HL-60/S4 treated with retinoic acid at 250 ng/mL for 4 days and 3 days (cell line): ENCODE results near the gene MINDY4.

Experiments used
- in situ Hi-C: fragments of 300-500 bp; cut with MboI; formaldehyde crosslinking; loops from 2 replicates; pipeline ENCODE4 v1.7.0; 2022; ENCODE audit warnings: low sequenced_read_pairs

MINDY4 gene

DNA sequence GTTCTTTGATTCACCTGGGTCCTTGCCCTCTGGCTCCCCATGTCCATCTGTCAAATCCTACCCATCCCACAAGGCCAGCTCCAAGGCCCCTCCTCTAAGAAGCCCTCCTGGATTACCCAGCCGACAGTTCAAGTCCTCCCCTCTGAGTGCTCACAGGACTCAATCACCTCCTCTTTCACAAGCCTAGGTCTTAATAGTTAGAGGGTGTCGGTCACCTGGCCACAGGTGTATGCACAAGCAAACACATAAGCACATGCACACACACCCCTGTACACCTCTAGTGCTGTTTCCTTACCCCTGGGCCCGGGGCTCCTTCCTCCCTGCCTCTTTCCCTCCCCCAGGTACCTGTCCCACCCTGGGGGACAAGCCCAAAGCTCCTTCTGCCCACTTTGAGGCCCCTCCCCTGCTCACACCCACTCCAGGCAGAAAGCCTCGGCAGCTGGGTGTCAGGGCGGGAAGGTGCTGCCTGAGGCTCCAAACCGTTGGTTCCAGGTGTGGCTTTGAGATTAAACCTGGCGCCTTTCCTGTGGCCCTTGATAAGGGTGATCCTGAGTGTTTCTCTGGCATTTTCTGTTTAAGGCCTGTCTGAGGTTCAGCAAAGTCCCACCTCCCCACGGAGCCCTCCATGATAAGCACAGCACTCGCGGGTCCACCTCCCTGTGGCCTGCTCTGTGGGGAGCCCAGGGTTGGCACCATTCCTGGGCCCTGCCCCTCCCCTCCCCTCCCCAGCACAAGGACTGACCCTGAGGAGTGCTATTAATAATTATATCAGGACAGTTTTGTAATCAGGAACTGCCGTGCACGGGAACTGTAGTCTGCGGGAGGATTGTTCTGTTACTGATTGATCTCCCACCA is 125.8 kb downstream of the MINDY4 start:
- in situ Hi-C loops, result no loop called here

DNA sequence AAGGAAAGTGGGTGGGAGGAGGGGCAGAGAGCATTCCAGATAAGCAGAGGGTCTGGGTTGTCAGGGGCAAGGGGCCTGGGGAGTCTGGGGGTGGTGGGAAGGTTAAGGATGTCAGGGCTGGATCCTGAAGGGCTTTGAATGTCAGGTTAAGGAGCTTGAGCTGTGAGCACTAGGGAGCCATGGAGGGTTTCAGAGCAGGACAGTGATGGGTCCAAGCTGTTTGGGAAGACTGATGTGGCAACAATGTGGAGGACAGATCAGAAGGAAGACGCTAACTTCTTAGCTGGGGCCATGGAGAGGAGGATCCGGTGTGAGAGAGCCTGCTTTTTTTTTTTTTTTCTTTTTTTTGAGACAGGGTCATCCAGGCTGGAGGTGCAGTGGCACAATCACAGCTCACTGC is 126.6 kb downstream of the MINDY4 start:
- in situ Hi-C loops, result no loop called here

DNA sequence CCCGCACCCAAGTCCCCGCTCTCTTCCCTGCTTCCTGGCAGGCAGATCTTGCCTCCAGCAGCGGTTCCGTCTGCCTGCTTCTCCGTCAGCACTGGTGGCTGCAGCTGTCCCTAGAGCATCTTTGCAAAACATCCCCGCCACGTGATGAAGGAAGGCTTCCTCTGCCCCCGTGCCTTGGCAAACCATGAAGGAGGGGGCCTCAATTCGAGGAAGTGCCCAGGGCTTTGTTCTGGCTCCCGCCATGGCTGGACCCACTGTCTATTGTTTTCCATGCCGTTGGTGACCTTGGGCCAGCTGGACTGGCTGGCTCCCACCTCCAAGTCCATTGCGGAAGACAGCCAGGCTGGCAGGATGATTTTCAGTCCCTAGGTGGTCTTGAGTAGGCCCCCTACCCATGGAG is 127.2 kb downstream of the MINDY4 start:
- in situ Hi-C loops, result no loop called here

DNA sequence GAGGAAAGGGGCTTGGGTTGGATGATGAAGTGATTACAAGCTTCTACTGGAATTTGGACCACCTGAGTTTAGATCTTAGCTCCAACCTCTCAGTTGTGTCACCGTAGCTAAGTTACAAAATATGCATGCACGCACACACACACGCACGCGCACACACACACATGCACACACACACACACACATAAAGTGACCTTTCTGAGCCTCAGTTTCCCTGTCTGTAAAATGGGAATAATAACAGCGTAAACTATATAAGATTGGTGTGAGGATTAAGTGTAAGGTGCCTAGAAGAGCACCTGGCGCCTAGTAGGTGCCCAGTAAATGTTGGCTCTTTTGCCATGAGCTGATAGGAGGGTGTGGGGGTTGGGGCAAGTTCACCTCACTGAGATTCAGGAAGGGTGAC is 127.8 kb downstream of the MINDY4 start:
- in situ Hi-C loops, result no loop called here

DNA sequence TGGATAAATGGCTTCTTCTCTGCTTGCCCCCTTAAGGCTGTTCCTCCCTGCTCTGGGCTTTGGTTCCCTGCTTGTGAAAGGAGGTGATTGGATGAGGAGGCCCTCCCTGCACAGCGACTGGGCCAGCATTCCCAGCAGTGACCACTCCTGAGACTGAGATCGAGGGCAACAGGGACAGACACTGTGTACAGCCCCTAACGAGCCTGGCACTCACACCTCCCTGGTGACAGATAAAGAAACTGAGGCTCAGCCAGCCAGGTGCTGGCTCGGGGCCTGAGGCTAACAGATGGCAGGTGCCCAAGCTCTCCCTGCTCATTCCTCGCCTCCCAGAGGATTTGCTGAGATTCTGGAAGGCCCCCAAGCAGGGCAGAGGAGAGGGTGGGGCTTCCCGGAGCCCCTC is 128.4 kb downstream of the MINDY4 start:
- in situ Hi-C loops, result no loop called here

DNA sequence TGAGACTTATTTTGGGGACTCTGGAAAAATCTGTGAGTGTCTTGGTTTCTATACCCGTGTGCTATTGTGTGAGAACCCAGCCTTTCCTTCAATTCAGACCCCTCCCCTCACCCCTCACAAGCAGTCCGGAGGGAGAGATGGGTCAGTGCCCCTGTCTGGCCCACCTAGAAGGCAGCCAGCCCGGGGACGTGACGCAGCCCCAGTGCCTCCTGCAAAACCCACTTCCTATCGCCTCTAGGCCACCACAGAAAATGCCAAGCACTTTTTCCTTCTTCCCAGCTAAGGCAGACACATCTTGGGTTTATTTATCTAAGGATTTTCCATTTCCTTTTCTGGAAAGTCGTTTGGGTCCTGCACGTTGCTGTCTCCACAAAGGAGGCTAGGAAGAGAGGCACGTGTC is 128.8 kb downstream of the MINDY4 start:
- in situ Hi-C loops, result no loop called here

DNA sequence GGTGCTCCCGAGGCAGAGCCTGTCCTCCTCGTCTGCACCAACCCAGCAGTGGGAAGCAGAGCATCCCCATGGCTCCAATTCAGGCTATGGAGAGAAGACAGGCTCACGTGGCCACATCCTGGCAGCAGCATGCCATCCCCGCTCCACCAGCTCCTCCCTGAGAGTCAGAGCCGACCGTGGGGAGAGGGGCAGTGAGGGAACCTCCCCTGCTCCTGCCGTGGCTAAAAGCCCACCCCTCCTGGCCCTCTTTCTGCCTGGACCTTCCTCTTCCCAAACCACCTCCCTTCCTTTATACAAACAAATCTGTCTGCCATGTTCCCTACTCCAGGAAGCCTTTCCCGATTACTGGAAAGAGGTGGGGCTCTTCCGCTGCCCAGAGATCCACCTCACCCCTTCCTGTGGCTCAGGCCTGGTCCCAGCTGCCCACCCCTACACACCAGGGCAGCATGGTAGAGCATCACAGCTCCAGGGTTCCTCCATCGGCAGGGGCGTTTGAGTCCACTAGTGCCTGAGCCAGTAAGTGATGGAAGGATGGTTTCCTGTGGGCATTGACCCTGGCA is 129.7 kb downstream of the MINDY4 start:
- in situ Hi-C loops, result no loop called here

DNA sequence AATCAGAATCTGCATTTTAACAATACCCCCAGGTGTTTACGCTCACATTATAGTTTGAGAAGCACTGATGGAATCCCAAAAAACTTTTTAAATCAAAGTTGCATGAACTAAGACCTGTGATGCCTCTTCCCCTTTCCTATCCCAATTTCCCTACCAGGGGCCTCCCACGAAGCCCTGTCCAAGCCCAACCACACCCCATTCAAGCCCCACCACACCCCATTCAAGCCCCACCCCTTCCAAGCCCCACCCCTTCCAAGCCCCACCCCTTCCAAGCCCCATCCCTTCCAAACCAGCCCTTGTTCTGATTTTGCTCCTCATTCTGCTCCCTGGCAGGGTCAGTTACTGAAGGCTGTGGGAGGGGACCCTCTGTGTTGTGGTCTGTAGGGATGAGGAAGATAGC is 130.6 kb downstream of the MINDY4 start:
- in situ Hi-C loops, result no loop called here

DNA sequence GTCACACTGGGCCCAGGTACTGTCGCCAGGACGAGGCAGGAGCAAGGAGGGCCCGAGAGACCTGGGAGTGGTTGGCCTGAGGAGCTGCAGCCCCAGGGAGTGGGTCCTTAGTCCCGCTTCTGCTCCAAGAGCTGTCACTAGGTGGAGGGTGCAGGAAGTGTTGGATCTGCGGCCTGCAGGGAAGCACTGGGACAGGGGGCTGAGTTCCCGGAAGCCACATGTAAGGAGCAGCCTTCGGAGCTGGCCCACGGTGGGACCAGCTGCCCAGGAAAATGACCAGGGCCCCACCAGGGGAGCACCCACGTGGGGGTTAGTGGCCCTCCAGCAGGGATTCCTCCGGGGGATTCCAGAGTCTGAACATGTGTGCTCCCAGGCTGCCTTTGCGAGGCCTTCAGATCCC is 131.2 kb downstream of the MINDY4 start:
- in situ Hi-C loops, result no loop called here

DNA sequence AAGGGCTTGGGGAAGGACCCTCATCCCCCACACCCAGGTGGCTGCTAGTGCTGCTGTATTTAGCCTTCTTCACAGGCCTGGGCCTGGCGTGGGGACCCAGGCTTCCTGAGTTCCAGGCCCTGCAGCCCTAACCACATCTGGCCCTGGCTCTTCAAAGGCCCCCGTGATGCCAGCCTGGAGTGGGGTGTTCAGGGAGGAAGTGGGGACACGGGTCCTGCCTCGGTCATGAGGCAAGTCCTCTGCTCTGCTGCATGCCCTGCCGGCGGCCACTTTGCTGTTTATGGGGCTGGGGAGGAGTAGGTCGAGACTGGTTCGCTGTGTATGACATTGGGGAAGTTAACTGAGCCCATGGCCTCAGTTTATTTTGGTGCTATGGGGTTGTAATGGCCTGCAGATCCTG is 131.9 kb downstream of the MINDY4 start:
- in situ Hi-C loops, result no loop called here

DNA sequence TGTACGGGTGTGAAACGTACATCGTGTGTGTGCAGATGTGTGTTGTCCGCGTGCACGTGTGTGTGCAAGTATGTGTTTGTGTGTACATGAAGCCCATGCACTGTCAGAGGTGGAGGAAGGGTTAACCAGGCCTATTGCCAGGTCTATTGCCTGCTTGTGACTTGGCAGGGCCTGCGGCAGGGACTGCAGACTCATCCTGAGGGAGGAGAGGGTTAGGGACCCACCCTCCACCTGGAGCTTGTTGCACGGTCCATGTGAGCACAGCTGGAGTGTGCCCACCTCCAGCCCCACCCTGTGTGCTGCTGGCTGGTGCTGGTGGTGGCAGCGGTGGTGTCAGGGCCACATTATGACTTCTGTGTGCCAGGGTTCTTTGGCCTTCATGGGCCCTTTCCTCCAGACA is 133.3 kb downstream of the MINDY4 start:
- in situ Hi-C loops, result no loop called here

DNA sequence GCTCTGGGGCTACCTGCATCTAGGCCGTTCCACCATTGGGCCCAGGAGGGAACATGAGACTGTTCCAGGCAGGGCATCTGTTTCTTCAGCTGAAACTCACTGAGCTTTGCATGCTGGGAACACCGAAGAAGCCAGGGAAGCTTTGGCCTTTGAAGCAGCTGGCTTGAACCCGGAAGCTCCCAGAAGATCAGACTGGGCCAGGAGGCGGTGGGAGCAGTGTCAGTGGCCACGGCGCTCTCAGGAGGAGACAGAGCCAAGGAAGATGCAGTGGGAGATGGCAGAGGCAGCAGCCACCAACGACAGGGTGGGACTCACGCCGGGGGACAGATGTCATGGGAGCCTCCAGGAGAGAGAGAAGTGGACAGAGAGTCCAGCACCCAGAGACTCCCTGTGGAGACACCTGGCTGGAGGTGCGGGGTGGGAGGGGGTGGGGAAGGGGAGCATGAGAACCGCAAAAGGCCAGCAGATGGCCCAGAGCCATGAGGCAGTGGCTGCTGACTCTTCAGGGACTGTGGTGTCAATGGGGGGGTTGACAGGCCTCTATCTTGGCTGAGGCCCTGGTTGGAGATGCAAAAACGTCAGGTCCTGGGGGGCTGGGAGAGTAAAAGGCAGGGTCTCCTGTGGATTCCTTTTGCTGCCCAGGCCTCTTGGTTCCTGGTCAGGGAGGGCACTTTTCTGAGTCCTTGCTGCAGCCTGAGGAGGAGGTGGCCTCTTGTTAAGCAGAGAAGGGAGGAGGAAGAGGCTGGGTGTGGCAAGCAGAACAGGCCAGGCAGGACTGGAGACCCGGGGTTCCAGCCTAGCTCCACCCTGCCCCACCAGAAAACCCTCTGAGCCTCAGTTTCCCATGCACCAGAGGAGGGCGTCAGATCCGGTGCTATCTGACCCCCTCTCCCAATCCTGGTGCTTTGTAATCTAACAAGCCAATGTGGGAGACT is 134.1 kb downstream of the MINDY4 start:
- in situ Hi-C loops, result no loop called here

DNA sequence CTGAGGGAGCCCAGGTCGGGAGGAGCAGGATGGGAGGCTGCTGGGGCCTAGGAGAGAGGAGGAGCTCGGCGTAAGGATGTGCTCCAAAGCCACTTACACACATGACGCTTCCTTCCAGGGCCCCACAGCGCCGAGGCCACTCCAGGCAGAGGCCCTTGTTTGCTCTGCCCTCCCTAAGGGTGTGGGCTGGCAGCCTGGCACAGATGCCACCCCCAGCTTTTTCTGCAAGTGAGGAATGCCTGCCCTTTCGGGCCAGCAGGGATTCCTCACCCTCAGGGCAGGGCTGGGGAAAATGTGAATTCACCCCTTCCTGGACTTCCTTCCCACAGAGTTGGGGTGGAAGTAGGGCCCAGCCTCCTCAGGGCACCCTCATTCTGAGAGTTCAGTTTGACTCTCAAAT is 134.8 kb downstream of the MINDY4 start:
- in situ Hi-C loops, result no loop called here

DNA sequence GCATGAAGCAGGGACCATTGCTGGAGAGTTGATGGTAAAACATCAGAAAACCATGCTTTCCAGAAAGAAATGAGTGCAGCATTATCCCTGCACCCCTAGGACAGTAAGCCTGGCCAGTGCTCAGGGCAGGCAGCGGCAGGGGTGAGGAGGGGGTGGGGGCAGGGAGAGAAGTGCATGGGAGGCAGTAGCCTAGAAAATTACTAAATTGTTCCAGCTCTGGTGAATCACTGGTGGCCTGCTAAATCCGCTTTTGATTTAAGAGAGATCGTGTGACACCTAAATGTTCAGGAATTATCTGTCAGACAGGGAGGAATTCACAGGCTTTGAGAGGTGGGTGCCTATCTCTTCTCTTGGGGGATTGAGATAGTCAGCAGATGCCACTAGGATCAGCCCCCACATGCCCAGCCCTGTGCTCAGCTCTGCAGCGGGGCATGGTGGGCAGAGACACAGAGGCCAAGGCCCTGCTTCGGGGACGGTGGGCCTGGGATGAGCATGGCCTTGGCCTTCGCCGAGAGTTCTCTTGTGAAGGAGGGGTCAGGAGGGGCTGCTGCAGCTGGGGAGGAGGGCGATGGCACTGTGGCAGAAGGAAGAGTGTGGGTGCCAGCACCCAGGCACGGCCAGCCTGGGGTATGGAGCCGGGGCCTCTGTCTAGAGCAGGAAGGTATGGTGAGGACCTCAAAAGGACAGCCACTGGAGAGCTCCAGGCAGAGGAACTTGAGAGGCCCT is 135.5 kb downstream of the MINDY4 start:
- in situ Hi-C loops, result no loop called here

DNA sequence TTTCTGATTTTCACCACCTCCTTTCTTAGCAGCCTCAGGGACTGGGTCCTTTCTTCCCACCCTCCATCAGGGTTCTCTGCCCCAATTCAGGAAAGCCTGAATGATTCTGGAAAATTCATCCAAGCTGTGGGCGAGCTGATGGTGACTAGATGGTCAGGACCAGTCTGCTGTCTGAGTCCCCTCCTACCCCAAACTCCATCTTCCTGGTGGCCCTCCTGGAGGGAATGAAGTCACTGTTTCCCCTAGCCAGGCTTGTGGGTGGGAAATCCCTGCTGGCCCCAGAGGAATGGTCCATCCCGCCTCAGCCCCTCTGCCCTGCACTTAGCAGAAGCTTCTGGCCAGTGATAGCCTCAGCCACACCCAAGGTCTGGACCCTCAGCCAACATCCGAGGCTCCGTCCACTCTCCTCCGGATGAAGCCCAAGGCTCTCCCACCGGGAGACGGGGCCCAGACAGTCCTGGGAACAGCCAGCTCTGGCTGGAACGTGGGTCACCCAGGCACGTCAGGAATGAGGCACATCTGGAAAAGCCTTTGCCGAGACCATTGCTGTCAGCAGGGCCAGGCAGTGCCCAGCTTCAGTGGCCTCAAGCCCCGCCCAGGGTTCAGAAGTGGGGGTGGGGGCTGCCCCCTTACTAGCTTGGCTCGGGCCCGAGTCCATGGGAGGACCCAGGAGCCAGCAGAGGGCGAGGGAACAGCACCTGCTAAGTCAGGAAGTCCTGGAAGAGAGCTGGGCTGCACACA is 136.5 kb downstream of the MINDY4 start:
- in situ Hi-C loops, result no loop called here

DNA sequence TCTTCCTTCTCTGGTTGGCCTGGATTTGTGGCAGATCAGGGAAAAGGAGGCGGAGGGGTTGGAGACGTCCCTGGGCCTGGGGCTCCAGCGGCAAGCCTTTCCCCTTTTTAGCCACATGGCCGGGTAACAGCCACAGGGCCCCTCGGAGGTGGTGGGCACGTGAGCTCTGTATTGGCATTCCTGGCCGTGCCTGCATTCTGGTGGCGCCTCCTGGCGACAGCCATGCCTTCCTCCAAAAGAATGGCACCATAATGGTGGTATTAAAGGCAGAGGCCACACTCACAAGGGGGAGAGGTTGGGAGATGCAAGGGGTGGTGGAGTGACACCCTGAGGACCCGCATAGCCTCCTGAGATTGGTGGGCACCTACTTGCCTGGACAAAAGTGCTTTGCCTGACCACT is 137.5 kb downstream of the MINDY4 start:
- in situ Hi-C loops, result no loop called here

DNA sequence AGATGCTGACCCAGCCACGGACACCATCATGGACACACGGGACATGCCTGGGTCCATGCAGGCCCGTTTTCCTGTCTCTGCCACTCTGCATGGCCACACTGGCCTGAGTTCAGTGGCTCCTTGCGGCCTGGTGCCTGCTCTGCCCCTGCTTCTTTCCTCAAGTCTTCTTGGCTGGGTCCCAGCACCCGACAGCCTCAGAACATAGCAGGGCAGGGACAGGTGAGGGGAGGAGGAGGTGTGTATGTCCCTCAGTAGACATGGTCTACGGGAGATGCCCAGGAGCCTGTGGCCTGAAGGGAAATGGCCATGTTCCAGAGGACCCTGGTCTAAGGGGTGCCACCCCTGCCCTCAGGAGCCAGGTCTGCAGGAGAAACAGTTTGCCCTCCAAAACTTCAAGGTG is 138.2 kb downstream of the MINDY4 start:
- in situ Hi-C loops, result no loop called here

DNA sequence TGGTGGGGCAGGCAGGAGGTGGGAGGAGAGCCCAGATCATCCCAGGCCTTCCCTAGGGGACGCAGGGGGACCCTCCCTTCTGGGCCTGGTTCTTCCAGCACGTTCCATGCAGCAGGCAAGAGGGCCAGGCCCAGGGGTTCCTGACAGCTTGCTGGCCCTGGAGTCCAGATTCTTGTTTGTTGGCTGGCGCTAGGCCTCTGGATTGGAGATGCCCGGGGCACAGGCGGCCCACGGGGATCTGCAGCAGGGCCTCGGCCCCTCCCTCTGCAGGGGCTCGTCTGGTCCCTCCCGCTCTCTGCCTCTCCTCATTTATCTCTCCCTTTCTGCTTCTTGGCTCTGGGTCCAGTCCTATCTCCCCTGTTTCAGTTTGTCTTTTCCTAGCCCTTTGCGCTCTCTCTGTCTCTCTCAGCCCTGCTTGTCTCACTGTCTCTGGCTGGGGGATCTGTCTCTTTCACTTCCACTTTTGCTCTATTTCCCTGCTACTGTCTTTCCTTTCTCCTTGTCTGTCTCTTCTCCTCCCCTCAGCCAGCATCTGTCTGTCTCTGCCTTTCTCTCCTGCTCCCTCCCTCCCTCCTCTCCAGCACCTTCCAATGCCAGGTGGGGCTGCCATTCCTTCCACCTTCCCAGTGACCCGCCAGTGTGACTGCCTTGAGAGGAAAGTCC is 139.3 kb downstream of the MINDY4 start:
- in situ Hi-C loops, result no loop called here

DNA sequence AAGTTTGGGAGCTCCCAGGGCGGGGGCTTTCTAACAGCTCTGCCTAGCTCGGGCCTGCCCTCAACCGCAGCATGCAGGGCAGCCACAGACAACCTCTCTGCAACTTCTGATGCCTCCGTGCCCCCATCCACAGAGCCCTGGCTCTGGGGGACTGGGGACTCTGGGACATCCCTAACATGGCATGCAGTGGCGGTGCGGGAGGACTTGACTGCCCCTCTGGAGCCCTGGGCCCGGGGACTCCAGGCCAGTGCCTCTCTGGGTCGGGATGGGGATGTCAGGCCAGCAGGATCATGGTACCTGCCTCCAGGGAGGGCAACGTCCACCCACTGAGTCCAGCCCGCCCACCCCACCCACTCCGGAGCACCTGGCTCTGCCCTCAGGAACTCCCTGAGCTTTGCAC is 139.9 kb downstream of the MINDY4 start:
- in situ Hi-C loops, result no loop called here

DNA sequence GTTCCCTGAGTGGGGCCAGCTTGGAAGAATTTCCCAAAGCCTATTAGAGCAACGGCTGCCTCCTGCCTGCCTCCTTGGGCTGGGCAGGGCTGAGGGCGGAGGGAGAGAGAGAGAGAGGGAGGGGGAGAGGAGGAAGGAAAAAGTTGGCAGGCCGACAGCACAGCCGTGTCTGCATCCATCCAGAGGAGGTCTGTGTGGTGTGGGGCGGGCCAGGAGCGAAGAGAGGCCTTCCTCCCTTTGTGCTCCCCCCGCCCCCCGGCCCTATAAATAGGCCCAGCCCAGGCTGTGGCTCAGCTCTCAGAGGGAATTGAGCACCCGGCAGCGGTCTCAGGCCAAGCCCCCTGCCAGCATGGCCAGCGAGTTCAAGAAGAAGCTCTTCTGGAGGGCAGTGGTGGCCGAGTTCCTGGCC is 140.3 kb downstream of the MINDY4 start, which contains the start of gene AQP1:
AQP1 (plus strand) TSS at position 293 of the 409 bp plus-strand sequence; CDS start at position 350, 57 bp downstream.
- in situ Hi-C loops, result no loop called here
